ENCODE measurements around the gene SLC30A2. TPM values are rescaled to one million over a fixed set of nuclear protein-coding genes. Genes with fewer than 3 reads are reported as not detected.

The SLC30A2 gene
- total RNA-seq, 1 experiment from 2014 or later, result 0.23 TPM

DNA sequence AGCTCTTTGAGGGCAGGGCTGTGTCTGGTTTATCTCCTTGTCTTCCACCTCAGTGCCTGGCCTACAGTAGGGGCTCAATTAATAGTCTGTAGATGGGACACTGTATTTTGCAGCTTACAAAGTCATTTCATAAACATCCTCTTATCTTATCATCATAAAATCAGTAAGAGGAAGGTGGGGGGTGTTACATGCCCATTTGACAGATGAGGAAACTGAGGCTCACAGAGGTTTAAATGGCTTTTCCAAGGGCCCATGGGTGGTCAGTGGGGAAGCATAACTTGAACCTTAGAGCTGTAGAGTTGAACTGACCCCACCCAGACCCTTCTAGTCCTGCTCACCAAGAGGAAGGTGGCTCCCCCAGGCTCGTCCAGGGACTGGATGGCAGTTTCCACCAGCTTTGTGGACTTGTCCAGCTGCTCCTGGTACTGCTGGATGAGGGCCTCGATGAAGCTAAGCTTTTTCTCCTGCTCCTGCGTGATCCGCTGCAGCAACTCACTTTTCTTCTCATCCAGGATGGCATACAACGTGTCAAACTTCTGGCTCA is 12.2 kb upstream of the SLC30A2 start:
- in situ Hi-C loops (cut with HindIII; ENCODE audit: low pct_unique_long_range_greater_than_20kb, low sequenced_read_pairs) (no loop called here), intact Hi-C loops (cut with micrococcal nuclease; ENCODE audit: unreplicated experiment) (no loop called here)
- no TSS peak for BruUV-seq (replicated peaks)
- ATAC-seq (no peak), DNase-seq (ENCODE audit: low read depth, low spot score) (no peak)
- Histone ChIP-seq H3K4me3 (ENCODE audit: low read depth in 2 of 2, low read length in 2 of 2) (no peak overlapping the region), H3K27ac (ENCODE audit: low read length) (no peak overlapping the region), H3K9me3 (ENCODE audit: control insufficient read depth, insufficient read depth, low read depth, low read length) (no peaks in the 10 kb centered on the region), H3K27me3 (ENCODE audit: control insufficient read depth, insufficient read depth, low read length) (no peaks in the 10 kb centered on the region), H3K36me3 (ENCODE audit: control insufficient read depth, insufficient read depth, low read length) (no peaks in the 10 kb centered on the region), H3K4me1 (ENCODE audit: control insufficient read depth, insufficient read depth, low read length) (no peaks in the 10 kb centered on the region; the same call in 1 of the 2 replicates)
- ChIA-PET POLR2A (interaction anchor here (0.7 to 0.9 kb wide), 2 partner anchors 8 to 70 kb away, joined by 3 to 8 read pairs; no protein-coding TSS in a partner anchor), CTCF (no interaction called here)
- TF ChIP-seq, protein P1, sequence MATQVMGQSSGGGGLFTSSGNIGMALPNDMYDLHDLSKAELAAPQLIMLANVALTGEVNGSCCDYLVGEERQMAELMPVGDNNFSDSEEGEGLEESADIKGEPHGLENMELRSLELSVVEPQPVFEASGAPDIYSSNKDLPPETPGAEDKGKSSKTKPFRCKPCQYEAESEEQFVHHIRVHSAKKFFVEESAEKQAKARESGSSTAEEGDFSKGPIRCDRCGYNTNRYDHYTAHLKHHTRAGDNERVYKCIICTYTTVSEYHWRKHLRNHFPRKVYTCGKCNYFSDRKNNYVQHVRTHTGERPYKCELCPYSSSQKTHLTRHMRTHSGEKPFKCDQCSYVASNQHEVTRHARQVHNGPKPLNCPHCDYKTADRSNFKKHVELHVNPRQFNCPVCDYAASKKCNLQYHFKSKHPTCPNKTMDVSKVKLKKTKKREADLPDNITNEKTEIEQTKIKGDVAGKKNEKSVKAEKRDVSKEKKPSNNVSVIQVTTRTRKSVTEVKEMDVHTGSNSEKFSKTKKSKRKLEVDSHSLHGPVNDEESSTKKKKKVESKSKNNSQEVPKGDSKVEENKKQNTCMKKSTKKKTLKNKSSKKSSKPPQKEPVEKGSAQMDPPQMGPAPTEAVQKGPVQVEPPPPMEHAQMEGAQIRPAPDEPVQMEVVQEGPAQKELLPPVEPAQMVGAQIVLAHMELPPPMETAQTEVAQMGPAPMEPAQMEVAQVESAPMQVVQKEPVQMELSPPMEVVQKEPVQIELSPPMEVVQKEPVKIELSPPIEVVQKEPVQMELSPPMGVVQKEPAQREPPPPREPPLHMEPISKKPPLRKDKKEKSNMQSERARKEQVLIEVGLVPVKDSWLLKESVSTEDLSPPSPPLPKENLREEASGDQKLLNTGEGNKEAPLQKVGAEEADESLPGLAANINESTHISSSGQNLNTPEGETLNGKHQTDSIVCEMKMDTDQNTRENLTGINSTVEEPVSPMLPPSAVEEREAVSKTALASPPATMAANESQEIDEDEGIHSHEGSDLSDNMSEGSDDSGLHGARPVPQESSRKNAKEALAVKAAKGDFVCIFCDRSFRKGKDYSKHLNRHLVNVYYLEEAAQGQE (IDR thresholded peaks at IDR 0.05; ENCODE audit: insufficient read depth in 1 of 2, low read depth in 2 of 2, low read length in 1 of 2), result no peak
- no peak for TF ChIP-seq TCF7L2 (IDR thresholded peaks at IDR 0.05; ENCODE audit: low read depth, low read length)
- TF ChIP-seq POLR2AphosphoS5 (IDR thresholded peaks at IDR 0.05; ENCODE audit: low read depth, low read length), result no peak
- TF ChIP-seq SIN3A (IDR thresholded peaks at IDR 0.05; ENCODE audit: borderline replicate concordance, insufficient read depth, low read depth, low read length), result no peak
- TF ChIP-seq, protein P2, sequence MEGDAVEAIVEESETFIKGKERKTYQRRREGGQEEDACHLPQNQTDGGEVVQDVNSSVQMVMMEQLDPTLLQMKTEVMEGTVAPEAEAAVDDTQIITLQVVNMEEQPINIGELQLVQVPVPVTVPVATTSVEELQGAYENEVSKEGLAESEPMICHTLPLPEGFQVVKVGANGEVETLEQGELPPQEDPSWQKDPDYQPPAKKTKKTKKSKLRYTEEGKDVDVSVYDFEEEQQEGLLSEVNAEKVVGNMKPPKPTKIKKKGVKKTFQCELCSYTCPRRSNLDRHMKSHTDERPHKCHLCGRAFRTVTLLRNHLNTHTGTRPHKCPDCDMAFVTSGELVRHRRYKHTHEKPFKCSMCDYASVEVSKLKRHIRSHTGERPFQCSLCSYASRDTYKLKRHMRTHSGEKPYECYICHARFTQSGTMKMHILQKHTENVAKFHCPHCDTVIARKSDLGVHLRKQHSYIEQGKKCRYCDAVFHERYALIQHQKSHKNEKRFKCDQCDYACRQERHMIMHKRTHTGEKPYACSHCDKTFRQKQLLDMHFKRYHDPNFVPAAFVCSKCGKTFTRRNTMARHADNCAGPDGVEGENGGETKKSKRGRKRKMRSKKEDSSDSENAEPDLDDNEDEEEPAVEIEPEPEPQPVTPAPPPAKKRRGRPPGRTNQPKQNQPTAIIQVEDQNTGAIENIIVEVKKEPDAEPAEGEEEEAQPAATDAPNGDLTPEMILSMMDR (IDR thresholded peaks at IDR 0.05), result no peak

DNA sequence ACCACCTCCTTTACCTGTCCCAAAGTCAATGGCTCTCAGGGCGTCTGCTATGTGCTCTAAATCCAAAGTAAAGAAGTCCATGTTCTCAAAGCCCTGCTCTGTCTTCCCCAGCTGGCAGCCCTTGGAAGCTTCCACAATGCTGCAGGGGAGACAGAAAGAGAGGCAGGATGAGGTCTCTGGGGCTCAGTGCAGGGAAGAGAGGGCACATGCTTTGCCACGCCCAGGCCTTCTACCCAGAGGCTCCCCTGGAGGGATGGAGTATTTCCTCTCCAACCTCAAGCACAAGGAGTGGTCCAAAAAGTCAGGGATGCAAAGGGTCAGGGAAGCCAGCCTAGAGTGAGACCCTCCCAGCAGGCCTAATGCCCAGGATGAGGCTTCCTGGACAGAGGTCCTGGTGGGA is 11.3 kb upstream of the SLC30A2 start:
- no peak overlapping the region for H3K4me3 ChIP-seq (ENCODE audit: low read depth in 2 of 2, low read length in 2 of 2)
- no peaks in the 10 kb centered on the region for H3K36me3 ChIP-seq (ENCODE audit: control insufficient read depth, insufficient read depth, low read length)
- no peak for DNase-seq (ENCODE audit: low read depth, low spot score)
- CTCF ChIA-PET, result no interaction called here
- no peak for ATAC-seq
- no TSS peak for BruUV-seq (replicated peaks)
- H3K27ac ChIP-seq (ENCODE audit: low read length), result no peak overlapping the region
- POLR2A ChIA-PET, result no interaction called here
- no peak for TF ChIP-seq TCF7L2 (IDR thresholded peaks at IDR 0.05; ENCODE audit: low read depth, low read length)
- TF ChIP-seq SIN3A (IDR thresholded peaks at IDR 0.05; ENCODE audit: borderline replicate concordance, insufficient read depth, low read depth, low read length), result no peak
- TF ChIP-seq, protein P1 (IDR thresholded peaks at IDR 0.05; ENCODE audit: insufficient read depth in 1 of 2, low read depth in 2 of 2, low read length in 1 of 2), result no peak
- TF ChIP-seq POLR2AphosphoS5 (IDR thresholded peaks at IDR 0.05; ENCODE audit: low read depth, low read length), result no peak
- TF ChIP-seq, protein P2 (IDR thresholded peaks at IDR 0.05), result no peak
- in situ Hi-C loops (cut with HindIII; ENCODE audit: low pct_unique_long_range_greater_than_20kb, low sequenced_read_pairs) (no loop called here), intact Hi-C loops (cut with micrococcal nuclease; ENCODE audit: unreplicated experiment) (no loop called here)
- H3K9me3 ChIP-seq (ENCODE audit: control insufficient read depth, insufficient read depth, low read depth, low read length), result no peaks in the 10 kb centered on the region
- no peaks in the 10 kb centered on the region for H3K27me3 ChIP-seq (ENCODE audit: control insufficient read depth, insufficient read depth, low read length)
- H3K4me1 ChIP-seq (ENCODE audit: control insufficient read depth, insufficient read depth, low read length), result no peaks in the 10 kb centered on the region
